Fibroblast of lung (primary cell): ENCODE measurements around the gene SREK1IP1. TPM values are rescaled to one million over a fixed set of nuclear protein-coding genes. Genes with fewer than 3 reads are reported as not detected.

Experiments used
- DNase-seq, 2 donors: peaks; one replicate each; pipeline versions ENCODE4 v3.0.0 to v3.0.0-alpha.2; 2010; ENCODE audit warnings: low read depth in 2 of 2
- H2AFZ ChIP-seq: 2 replicates; pipeline ENCODE4 v1.5.1; 2012; ENCODE audit warnings: low read length, control low read depth, inconsistent platforms
- H3K27ac ChIP-seq: 2 replicates; pipeline ENCODE4 v1.5.1; 2011; ENCODE audit warnings: low read length, control low read depth; ENCODE audit not compliant: insufficient read depth
- H3K27me3 ChIP-seq: 2 replicates; pipeline ENCODE4 v1.5.1; 2011; ENCODE audit warnings: mild to moderate bottlenecking, low read length; ENCODE audit not compliant: control insufficient read depth, insufficient read depth
- H3K36me3 ChIP-seq: 2 replicates; pipeline ENCODE4 v1.5.1; 2011; ENCODE audit warnings: low read length; ENCODE audit not compliant: control insufficient read depth, insufficient read depth
- H3K4me1 ChIP-seq: 2 replicates; pipeline ENCODE4 v1.5.1; 2011; ENCODE audit warnings: low read length; ENCODE audit not compliant: control insufficient read depth, insufficient read depth; ENCODE audit errors: extremely low read depth
- H3K4me2 ChIP-seq: 2 replicates; pipeline ENCODE4 v1.5.1; 2011; ENCODE audit warnings: low read length, control low read depth; ENCODE audit not compliant: insufficient read depth; ENCODE audit errors: extremely low read depth
- H3K4me3 ChIP-seq, 4 experiments: fragments of 200-600 bp in 1 of 4; sonication (generic) in 1 of 4; replicated peaks in 1 of 4; 2 replicates each; pipeline ENCODE4 v1.5.1; 2011 to 2016; ENCODE audit warnings: low read length in 4 of 4, low read depth in 3 of 4, mild to moderate bottlenecking in 3 of 4, control low read depth in 2 of 4, inconsistent platforms in 1 of 4, mixed read lengths in 1 of 4; ENCODE audit not compliant: insufficient read depth in 1 of 4; ENCODE audit errors: control extremely low read depth in 1 of 4
- H3K79me2 ChIP-seq: 2 replicates; pipeline ENCODE4 v1.5.1; 2012; ENCODE audit warnings: mild to moderate bottlenecking, low read length, inconsistent platforms; ENCODE audit not compliant: control insufficient read depth, insufficient read depth
- H3K9ac ChIP-seq: 2 replicates; pipeline ENCODE4 v1.5.1; 2011; ENCODE audit warnings: mild to moderate bottlenecking, low read length, control low read depth; ENCODE audit not compliant: insufficient read depth
- H3K9me3 ChIP-seq: 2 replicates; pipeline ENCODE4 v1.5.1; 2012; ENCODE audit warnings: low read depth, low read length; ENCODE audit not compliant: control insufficient read depth, insufficient read depth
- H4K20me1 ChIP-seq: 2 replicates; pipeline ENCODE4 v1.5.1; 2011; ENCODE audit warnings: low read length; ENCODE audit not compliant: control insufficient read depth, insufficient read depth; ENCODE audit errors: extremely low read depth
- CTCF ChIP-seq, 2 donors: IDR thresholded peaks in 1 of 2; conservative IDR thresholded peaks in 1 of 2; 1 replicate in 1 of 2; 2 replicates in 1 of 2; pipeline ENCODE4 v1.5.1; 2011 to 2012; ENCODE audit warnings: low read length in 2 of 2, control low read depth in 1 of 2, inconsistent platforms in 1 of 2, low read depth in 1 of 2, mild to moderate bottlenecking in 1 of 2
- EZH2 ChIP-seq: IDR thresholded peaks from 2 replicates; pipeline ENCODE4 v1.5.1; 2012; ENCODE audit warnings: low read length, control low read depth, mild to moderate bottlenecking; ENCODE audit errors: missing control alignments
- polyA plus RNA-seq, 2 donors: library from polyadenylated mRNA; depleted of rRNA in 1 of 2; stranded (reverse) in 1 of 2; unstranded in 1 of 2; fragments of >200 nt; gene quantifications; 2 replicates each; pipeline ENCODE4 v1.2.1, GENCODE V29; 2011 to 2012; ENCODE audit warnings: missing spikeins in 1 of 2
- total RNA-seq: library from RNA; depleted of rRNA; stranded (reverse); fragments of >200 nt; gene quantifications from 2 replicates; pipeline ENCODE4 v1.2.1, GENCODE V29; 2014

SREK1IP1 gene
- total and polyA plus RNA-seq, 2 donors (not counting 1 experiment from before 2014, with no cell fraction given) = 6.5 to 13.5 TPM

GRCh38 chr5:64788156-64788555, 19.7 kb upstream of the SREK1IP1 start:
- no peaks in the 10 kb centered on the region for H3K79me2 ChIP-seq
- H3K9me3 ChIP-seq = no peaks in the 10 kb centered on the region
- H3K4me1 ChIP-seq = no peaks in the 10 kb centered on the region
- H3K4me2 ChIP-seq = no peak overlapping the region
- TF ChIP-seq EZH2 = no peak
- TF ChIP-seq CTCF (conservative IDR thresholded peaks at IDR 0.05 in 1 of 2, IDR thresholded peaks at IDR 0.05 in 1 of 2; ENCODE audit: low read depth in 1 of 2, low read length in 2 of 2) = no peak
- no peak overlapping the region for H3K27ac ChIP-seq
- DNase-seq = no peak
- no peak overlapping the region for H2AFZ ChIP-seq
- H4K20me1 ChIP-seq = no peaks in the 10 kb centered on the region
- H3K27me3 ChIP-seq = no peaks in the 10 kb centered on the region
- H3K4me3 ChIP-seq = no peak overlapping the region
- H3K9ac ChIP-seq = no peak overlapping the region
- no peaks in the 10 kb centered on the region for H3K36me3 ChIP-seq

- H4K20me1 ChIP-seq = no peaks in the 10 kb centered on the region
- H3K36me3 ChIP-seq = no peaks in the 10 kb centered on the region
- H3K4me1 ChIP-seq = no peaks in the 10 kb centered on the region
- H3K9ac ChIP-seq = no peak overlapping the region
- no peak for DNase-seq
- no peaks in the 10 kb centered on the region for H3K27me3 ChIP-seq
- no peak overlapping the region for H3K4me2 ChIP-seq
- no peaks in the 10 kb centered on the region for H3K79me2 ChIP-seq
- H3K4me3 ChIP-seq = no peak overlapping the region
- no peak for TF ChIP-seq EZH2
- no peak overlapping the region for H3K27ac ChIP-seq
- no peak overlapping the region for H2AFZ ChIP-seq
- no peaks in the 10 kb centered on the region for H3K9me3 ChIP-seq
Observed at GRCh38 chr5:64786372-64786771, 17.9 kb upstream of the SREK1IP1 start.

GRCh38 chr5:64784451-64785025, 16.0 kb upstream of the SREK1IP1 start:
- H3K36me3 ChIP-seq = no peaks in the 10 kb centered on the region
- DNase-seq = peak; percentile 71 to 91
- H3K4me3 ChIP-seq = no peak overlapping the region
- no peaks in the 10 kb centered on the region for H4K20me1 ChIP-seq
- H3K9me3 ChIP-seq = no peaks in the 10 kb centered on the region
- H3K4me1 ChIP-seq = no peaks in the 10 kb centered on the region
- no peak overlapping the region for H3K27ac ChIP-seq
- H3K27me3 ChIP-seq = no peaks in the 10 kb centered on the region
- no peak overlapping the region for H3K9ac ChIP-seq
- H3K4me2 ChIP-seq = no peak overlapping the region
- no peak for TF ChIP-seq EZH2
- TF ChIP-seq CTCF (conservative IDR thresholded peaks at IDR 0.05 in 1 of 2, IDR thresholded peaks at IDR 0.05 in 1 of 2; ENCODE audit: low read depth in 1 of 2, low read length in 2 of 2) = peak; percentile 76 to 78
- H2AFZ ChIP-seq = no peak overlapping the region
- no peaks in the 10 kb centered on the region for H3K79me2 ChIP-seq
